ENCODE results near the gene ACE2. TPM values are rescaled to one million over a fixed set of nuclear protein-coding genes. Genes with fewer than 3 reads are reported as not detected.

ACE2 gene
- total RNA-seq, 1 experiment from 2014 or later: 0.45 TPM

Other genes starting within 250 kb of the ACE2 start
- gene VEGFD, start 216.5 kb downstream of the ACE2 start, total RNA-seq (2014; rRNA removed; shearing (Covaris generic)): 0.26 and 0.80 TPM in 2 replicates
- gene PIR, start 107.6 kb downstream of the ACE2 start, total RNA-seq (2014; rRNA removed; shearing (Covaris generic)): 55.5 and 56.9 TPM in 2 replicates
- gene BMX, start 100.2 kb downstream of the ACE2 start, total RNA-seq (2014; rRNA removed; shearing (Covaris generic)): not detected in 2 replicates
- 0.73 and 2.7 TPM in 2 replicates for gene CLTRN, start 63.8 kb upstream of the ACE2 start, total RNA-seq (2014; rRNA removed; shearing (Covaris generic))
- 4.9 and 5.4 TPM in 2 replicates for gene CA5B, start 137.3 kb upstream of the ACE2 start, total RNA-seq (2014; rRNA removed; shearing (Covaris generic))
- 6.1 and 8.4 TPM in 2 replicates for gene ZRSR2, start 189.5 kb upstream of the ACE2 start, total RNA-seq (2014; rRNA removed; shearing (Covaris generic))

All from H7 (cell line).